ENCODE measurements around the gene KIF4B.
"Not testable (repeated sequence)": the region's sequence is repeated elsewhere in the genome, so short reads cannot be mapped to it uniquely, and the experiment has no call there.

GRCh38 chr5:155035087-155035486 lies 21.5 kb downstream of the KIF4B start:
- TF ChIP-seq CTCF (IDR thresholded peaks at IDR 0.05; ENCODE audit: low read length); EZH2 (IDR thresholded peaks at IDR 0.05; ENCODE audit: borderline replicate concordance, low read length): not testable (repeated sequence)
